Measurements from ENCODE around the gene TNFSF10.
"Not testable (repeated sequence)": the region's sequence is repeated elsewhere in the genome, so short reads cannot be mapped to it uniquely, and the experiment has no call there.

The TNFSF10 gene

GRCh38 chr3:172543419-172543818 is 20.2 kb upstream of the TNFSF10 start:
- DNase-seq = no peak

- DNase-seq = no peak
Measured at GRCh38 chr3:172542999-172543398, 19.8 kb upstream of the TNFSF10 start.

GRCh38 chr3:172541945-172542488 is 18.8 kb upstream of the TNFSF10 start:
- DNase-seq = no peak

GRCh38 chr3:172540049-172540448 is 16.8 kb upstream of the TNFSF10 start:
- DNase-seq = no peak

- DNase-seq = no peak
Measured at GRCh38 chr3:172539273-172539672, 16.0 kb upstream of the TNFSF10 start.

GRCh38 chr3:172538368-172539151 is 15.3 kb upstream of the TNFSF10 start:
- no peak for DNase-seq

GRCh38 chr3:172537507-172538158 is 14.4 kb upstream of the TNFSF10 start:
- DNase-seq = no peak

- DNase-seq = no peak
Measured at GRCh38 chr3:172536993-172537419, 13.8 kb upstream of the TNFSF10 start.

GRCh38 chr3:172536505-172536904 is 13.3 kb upstream of the TNFSF10 start:
- DNase-seq = no peak

- DNase-seq = no peak
Measured at GRCh38 chr3:172530566-172530965, 7.3 kb upstream of the TNFSF10 start.

GRCh38 chr3:172530101-172530561 is 6.9 kb upstream of the TNFSF10 start:
- DNase-seq = no peak

GRCh38 chr3:172528677-172529076 is 5.4 kb upstream of the TNFSF10 start:
- no peak for DNase-seq

GRCh38 chr3:172527306-172527705 is 4.1 kb upstream of the TNFSF10 start:
- DNase-seq = no peak

- no peak for DNase-seq
Measured at GRCh38 chr3:172525116-172525613, 1.9 kb upstream of the TNFSF10 start.

GRCh38 chr3:172524611-172525010 is 1.4 kb upstream of the TNFSF10 start:
- DNase-seq = no peak

GRCh38 chr3:172521837-172522726 is 1.1 kb downstream of the TNFSF10 start:
- DNase-seq = not testable (repeated sequence)

- DNase-seq = no peak
Measured at GRCh38 chr3:172520301-172520831, 2.9 kb downstream of the TNFSF10 start.

GRCh38 chr3:172519740-172520139 is 3.5 kb downstream of the TNFSF10 start:
- DNase-seq = no peak

GRCh38 chr3:172518929-172519640 is 4.1 kb downstream of the TNFSF10 start:
- DNase-seq = no peak

GRCh38 chr3:172517859-172518466 is 5.3 kb downstream of the TNFSF10 start:
- no peak for DNase-seq

Data from NCI-H2171 treated with DMSO at 0.1 percent for 48 hours (cell line).